Kidney epithelial cell (primary cell): ENCODE results near the gene CCDC3. TPM values are rescaled to one million over a fixed set of nuclear protein-coding genes. Genes with fewer than 3 reads are reported as not detected.

Experiments used
- DNase-seq: peaks from one replicate; pipeline ENCODE4 v3.0.0-alpha.2; 2010; ENCODE audit warnings: low read depth
- H3K27me3 ChIP-seq: 2 replicates; pipeline ENCODE4 v1.6.0; 2011; ENCODE audit warnings: low read length; ENCODE audit not compliant: control insufficient read depth, insufficient read depth
- H3K36me3 ChIP-seq: 2 replicates; pipeline ENCODE4 v1.5.1; 2011; ENCODE audit warnings: low read length; ENCODE audit not compliant: control insufficient read depth, insufficient read depth
- H3K4me3 ChIP-seq: 2 replicates; pipeline ENCODE4 v1.5.1; 2011; ENCODE audit warnings: low read depth, mild to moderate bottlenecking, control low read depth, low read length
- total RNA-seq: library from RNA; depleted of rRNA; stranded (reverse); fragments of >200 nt; gene quantifications from 2 replicates; pipeline ENCODE4 v1.2.3, GENCODE V29; 2015
- TF ChIP-seq, protein P1 (sequence below): IDR thresholded peaks from 2 replicates; pipeline ENCODE4 v1.5.1; 2011; ENCODE audit warnings: mild to moderate bottlenecking, moderate library complexity, low read length, control low read depth, inconsistent platforms; ENCODE audit not compliant: insufficient read depth, poor library complexity, severe bottlenecking

The CCDC3 gene
- total RNA-seq, 1 donor from 2014 or later, result 0.17 TPM

DNA sequence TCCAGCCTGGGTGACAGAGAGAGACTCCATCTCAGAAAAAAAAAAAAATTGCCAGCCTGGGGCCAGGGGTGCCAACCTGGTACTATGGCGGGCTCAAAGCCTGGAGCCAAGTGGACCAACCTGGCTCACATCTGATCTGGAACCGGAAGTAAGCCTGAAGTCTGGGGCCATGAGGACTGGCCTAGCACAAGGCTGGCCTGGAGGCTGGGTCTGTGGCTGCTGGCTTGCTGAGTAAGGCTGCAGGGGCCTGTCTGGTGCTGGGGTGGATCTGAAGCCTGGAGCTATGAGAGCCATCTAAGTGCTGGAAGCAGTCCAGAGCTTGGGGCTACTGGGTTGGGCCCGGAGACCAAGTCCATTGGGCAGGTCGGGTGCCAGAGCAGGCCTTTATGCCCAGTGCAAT is 84.9 kb downstream of the CCDC3 start:
- no peaks in the 10 kb centered on the region for H3K36me3 ChIP-seq
- no peak for DNase-seq
- TF ChIP-seq, protein P1, sequence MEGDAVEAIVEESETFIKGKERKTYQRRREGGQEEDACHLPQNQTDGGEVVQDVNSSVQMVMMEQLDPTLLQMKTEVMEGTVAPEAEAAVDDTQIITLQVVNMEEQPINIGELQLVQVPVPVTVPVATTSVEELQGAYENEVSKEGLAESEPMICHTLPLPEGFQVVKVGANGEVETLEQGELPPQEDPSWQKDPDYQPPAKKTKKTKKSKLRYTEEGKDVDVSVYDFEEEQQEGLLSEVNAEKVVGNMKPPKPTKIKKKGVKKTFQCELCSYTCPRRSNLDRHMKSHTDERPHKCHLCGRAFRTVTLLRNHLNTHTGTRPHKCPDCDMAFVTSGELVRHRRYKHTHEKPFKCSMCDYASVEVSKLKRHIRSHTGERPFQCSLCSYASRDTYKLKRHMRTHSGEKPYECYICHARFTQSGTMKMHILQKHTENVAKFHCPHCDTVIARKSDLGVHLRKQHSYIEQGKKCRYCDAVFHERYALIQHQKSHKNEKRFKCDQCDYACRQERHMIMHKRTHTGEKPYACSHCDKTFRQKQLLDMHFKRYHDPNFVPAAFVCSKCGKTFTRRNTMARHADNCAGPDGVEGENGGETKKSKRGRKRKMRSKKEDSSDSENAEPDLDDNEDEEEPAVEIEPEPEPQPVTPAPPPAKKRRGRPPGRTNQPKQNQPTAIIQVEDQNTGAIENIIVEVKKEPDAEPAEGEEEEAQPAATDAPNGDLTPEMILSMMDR, result no peak
- H3K4me3 ChIP-seq, result no peak overlapping the region
- no peaks in the 10 kb centered on the region for H3K27me3 ChIP-seq

DNA sequence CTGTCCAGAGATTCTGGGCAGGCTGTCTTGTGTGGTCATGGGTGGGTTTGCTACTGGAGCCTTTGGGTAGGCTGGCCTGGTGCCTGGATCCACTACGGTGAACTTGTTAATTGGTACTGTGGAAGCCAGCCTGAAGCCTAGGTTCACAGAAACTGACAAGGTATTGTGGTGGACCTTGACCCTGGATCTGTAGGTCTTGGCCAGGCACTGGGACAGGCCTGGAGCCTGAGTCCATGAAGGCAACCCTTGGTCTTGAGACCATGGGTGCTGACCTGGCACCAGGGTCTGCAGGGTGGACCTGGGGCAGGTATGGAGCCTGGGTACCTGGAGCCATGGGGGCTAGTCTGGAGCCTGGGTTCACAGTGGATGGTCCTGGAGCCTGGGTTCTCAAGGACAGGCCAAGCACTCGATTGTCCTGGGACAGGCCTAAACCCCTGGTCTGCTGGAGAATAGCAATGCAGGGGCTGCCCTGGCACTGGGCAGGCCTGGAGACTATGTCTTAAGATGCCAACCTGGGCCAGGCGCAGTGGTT is 85.8 kb downstream of the CCDC3 start:
- Histone ChIP-seq H3K36me3 (no peaks in the 10 kb centered on the region), H3K27me3 (no peaks in the 10 kb centered on the region), H3K4me3 (no peak overlapping the region)
- no peak for DNase-seq
- TF ChIP-seq, protein P1, result no peak

DNA sequence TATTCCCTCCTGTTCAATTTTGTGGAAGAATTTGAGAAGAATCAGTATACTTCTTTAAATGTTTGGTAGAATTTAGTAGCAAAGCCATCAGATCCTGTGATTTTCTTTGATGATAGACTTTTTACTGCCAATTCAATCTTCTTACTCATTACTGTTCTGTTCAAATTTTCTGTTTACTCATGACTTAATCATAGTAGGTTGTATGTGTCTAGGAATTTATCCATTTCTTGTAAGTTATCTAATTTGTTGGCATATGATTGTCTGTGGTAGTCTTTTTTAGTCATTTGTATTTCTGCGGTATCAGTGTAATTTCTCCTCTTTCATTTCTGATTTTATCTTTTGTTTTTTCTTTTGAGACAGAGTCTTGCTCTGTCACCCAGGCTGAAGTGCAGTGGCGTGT is 87.4 kb downstream of the CCDC3 start:
- no peak overlapping the region for H3K4me3 ChIP-seq
- H3K27me3 ChIP-seq, result no peaks in the 10 kb centered on the region
- no peak for DNase-seq
- H3K36me3 ChIP-seq, result no peaks in the 10 kb centered on the region
- TF ChIP-seq, protein P1, result no peak

DNA sequence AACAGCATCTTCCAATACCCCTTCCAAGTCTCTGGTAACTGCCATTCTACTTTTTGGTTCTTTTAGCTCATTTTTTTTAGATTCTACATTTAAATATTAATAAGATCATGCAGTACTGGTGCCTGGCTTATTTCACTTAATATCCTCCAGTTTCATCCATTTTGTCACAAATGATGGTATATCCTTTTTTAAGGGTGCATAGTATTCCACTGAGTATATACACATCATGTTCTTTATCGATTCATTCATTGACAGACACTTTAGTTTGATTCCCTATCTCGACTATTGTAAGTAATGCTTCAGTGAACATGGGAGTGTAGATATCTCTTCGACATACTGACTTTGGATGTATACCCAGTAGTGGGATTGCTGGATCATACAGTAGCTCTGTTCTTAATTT is 89.7 kb downstream of the CCDC3 start:
- H3K4me3 ChIP-seq, result no peak overlapping the region
- H3K27me3 ChIP-seq, result no peaks in the 10 kb centered on the region
- DNase-seq, result no peak
- TF ChIP-seq, protein P1, result no peak
- no peaks in the 10 kb centered on the region for H3K36me3 ChIP-seq

DNA sequence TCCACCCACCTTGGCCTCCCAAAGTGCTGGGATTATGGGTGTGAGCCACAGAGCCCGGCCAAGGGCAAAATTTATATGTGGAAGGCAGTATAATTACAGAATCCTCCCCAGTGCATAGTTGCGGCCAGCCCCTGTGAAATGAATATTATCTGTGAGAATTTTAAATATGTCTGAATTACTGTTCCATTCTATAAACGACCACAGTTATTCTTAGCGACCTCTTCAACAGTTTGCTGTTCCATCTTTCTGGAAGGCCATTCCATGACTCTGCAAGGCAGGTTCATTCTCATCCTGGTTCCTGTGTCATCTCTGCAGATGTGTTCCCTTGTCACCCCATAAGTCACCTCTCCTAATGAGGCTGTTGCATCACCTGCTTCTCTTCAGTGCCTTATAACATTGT is 90.7 kb downstream of the CCDC3 start:
- no peaks in the 10 kb centered on the region for H3K36me3 ChIP-seq
- no peak overlapping the region for H3K4me3 ChIP-seq
- DNase-seq, result no peak
- TF ChIP-seq, protein P1, result no peak
- no peaks in the 10 kb centered on the region for H3K27me3 ChIP-seq

DNA sequence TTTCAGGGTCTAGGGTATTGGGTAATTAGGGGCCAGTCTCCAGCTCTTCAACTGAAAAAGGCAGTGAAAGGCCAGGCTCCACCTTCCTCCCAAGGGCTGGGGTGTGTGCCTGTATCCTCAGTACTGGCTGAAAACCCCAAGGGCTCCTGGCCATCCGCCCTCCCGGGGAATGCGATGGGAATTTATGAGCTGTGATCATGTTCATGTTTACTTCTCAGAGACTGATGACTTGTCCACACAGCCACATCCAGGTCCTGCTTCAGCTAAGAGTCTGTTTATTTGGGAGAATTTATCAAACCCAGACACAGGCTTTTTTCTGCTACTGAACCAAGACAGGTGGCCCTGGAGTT is 91.7 kb downstream of the CCDC3 start:
- Histone ChIP-seq H3K27me3 (no peaks in the 10 kb centered on the region), H3K4me3 (no peak overlapping the region), H3K36me3 (no peaks in the 10 kb centered on the region)
- TF ChIP-seq, protein P1, result no peak
- DNase-seq, result no peak
